Measurements from ENCODE around the gene GPBP1L1. TPM values are rescaled to one million over a fixed set of nuclear protein-coding genes. Genes with fewer than 3 reads are reported as not detected.
"Not testable (repeated sequence)": the region's sequence is repeated elsewhere in the genome, so short reads cannot be mapped to it uniquely, and the experiment has no call there.

The GPBP1L1 gene
- polyA plus RNA-seq, 3 donors from 2014 or later = 76.5 to 120 (median 78.4) TPM

DNA sequence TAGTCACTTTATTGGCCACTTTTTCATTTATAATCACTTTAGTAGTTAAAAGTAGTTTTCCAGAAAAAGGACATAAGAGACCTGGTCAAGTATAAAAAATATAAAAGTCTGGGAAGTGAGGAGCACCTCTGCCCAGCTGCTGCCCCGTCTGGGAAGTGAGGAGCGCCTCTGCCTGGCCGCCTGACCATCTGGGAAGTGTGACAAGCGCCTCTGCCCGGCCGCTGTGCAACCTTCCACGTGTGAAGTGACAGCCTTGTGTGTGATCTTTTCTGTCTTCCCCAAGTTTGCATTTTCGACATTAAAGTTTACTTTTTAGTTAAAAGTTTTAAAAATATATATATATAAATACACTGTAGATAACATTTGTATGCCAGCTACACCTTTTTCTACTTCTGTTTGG, 7.5 kb upstream of the GPBP1L1 start:
- H3K27me3 Mint-ChIP-seq (ENCODE audit: low read depth in 3 of 3); H3K9me3 Mint-ChIP-seq; DNase-seq; H3K4me3 Mint-ChIP-seq: not testable (repeated sequence)
- Mint-ChIP-seq H3K36me3 (peaks cover 0 to 17% (median 4%) of the 10 kb centered on the region in 3 donors), H3K27ac (peak overlapping the region in 1 of 6 donors; percentile 73), H3K4me1 (peaks cover 2 to 14% of the 10 kb centered on the region in 2 donors)

DNA sequence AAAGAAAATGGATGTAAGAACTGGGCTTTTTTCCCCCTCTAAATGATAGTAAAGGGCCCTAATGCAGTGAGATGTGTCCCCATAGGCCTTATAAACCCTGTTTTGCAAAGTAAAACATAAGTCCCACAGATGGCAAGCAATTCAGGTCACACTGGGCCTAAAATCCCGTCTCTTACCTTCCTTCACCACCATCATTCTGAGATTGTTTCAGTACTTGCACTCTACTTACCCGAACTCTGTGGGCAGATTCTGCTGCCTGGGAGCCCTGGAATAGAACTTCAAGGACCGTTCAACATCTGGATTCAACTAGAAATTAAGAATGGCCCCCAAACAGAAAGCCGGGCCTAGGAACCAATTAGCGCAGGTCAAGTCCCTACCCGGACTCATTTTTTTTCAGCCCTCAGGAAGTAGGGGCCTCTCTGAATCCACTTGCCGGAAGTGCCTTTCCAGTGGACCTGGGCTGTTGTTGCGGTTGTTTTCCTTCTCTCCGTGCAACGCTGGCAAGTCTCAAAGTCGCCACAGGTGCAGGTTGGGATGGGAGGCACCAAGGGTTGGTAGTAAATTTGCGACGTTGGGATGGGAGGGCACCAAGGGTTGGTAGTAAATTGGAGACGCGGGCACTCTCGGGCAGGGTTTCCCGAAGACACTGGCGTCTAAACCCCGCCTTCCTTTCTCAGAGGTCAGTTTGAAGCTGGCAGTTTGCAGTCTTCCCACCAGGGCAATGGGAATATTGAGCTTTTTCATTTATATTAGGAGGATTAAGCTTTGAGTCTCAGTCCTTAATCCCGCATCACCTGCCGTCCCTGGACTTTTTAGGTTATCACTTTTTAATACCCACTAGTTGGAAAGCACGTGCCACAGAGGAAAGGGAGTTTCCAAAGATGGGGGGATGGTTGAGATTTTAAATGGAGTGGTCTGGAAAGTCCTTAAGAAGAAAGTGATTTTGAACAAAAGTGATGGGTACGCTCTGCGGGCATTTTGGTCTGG, 1.7 kb upstream of the GPBP1L1 start, which contains the start of gene TMEM69:
TSS of gene TMEM69 (plus strand) at position 428 of the 987 bp plus-strand sequence. CDS start 2,888 bp downstream, outside the sequence.
- Mint-ChIP-seq H3K27ac (peak within 1 kb of the TSS; percentile 99 to 100 (median 100)), H3K4me1 (peaks cover 36 to 58% of the 10 kb centered on the region in 2 donors), H3K36me3 (peaks cover 0 to 4% (median 0%) of the 10 kb centered on the region in 3 donors), H3K27me3 (ENCODE audit: low read depth in 3 of 3) (peaks cover 8 to 23% (median 21%) of the 10 kb centered on the region in 3 donors), H3K9me3 (no peaks in the 10 kb centered on the region), H3K4me3 (peak within 1 kb of the TSS; percentile 97 to 99 (median 97))
- DNase-seq = peak; percentile 84 to 86 (median 85)

- Mint-ChIP-seq H3K27ac (peak overlapping the region; percentile 99 to 100 (median 100)), H3K36me3 (peaks cover 0 to 4% (median 0%) of the 10 kb centered on the region in 3 donors), H3K4me1 (peaks cover 43 to 66% of the 10 kb centered on the region in 2 donors), H3K9me3 (no peaks in the 10 kb centered on the region), H3K27me3 (ENCODE audit: low read depth in 3 of 3) (peaks cover 8 to 23% (median 21%) of the 10 kb centered on the region in 3 donors), H3K4me3 (peak overlapping the region; percentile 97 to 99 (median 97))
- peak; percentile 96 to 97 (median 97) for DNase-seq
Measured at GRCh38 chr1:45687014-45687753, 851 bp upstream of the GPBP1L1 start.

GRCh38 chr1:45686015-45686287, 382 bp downstream of the GPBP1L1 start:
- Mint-ChIP-seq H3K27me3 (ENCODE audit: low read depth in 3 of 3) (peaks cover 8 to 23% (median 21%) of the 10 kb centered on the region in 3 donors), H3K9me3 (no peaks in the 10 kb centered on the region), H3K4me3 (peak overlapping the region; percentile 97 to 99 (median 97)), H3K4me1 (peaks cover 52 to 78% of the 10 kb centered on the region in 2 donors), H3K27ac (peak overlapping the region; percentile 99 to 100 (median 100)), H3K36me3 (peaks cover 0 to 2% (median 0%) of the 10 kb centered on the region in 3 donors)
- no peak for DNase-seq

DNA sequence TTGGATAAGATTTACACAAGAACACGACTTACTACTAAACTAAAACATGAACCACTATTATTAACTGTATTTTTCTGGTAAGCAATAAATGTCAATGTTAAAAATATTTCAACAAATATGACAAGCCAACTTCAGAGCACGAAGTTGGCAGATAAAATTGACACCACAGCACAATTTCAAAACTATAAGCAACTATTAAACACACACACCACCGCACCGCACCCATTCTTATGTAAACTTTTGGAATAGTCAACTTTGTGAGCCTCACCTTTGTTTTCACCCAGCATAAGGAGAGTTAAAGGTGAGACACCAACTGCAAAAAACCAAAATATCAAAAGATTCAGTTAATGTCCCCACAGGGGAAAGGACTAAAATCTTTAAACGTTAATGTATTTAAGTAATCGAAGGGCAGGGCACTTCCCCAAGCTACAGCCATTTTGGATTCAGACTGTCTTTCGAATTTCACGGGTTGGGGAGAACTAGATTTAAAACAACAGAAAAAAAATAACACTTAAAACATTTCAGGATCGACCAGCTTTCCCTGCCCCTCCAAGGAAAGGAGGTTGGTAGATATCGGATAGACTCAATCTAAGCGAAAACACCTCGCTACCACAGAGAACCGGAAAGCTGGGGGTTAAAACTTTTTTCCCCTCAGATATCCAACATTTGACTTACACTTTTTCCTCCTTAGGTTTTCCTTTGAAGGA, 872 bp downstream of the GPBP1L1 start:
- DNase-seq = no peak
- H3K36me3 Mint-ChIP-seq = no peaks in the 10 kb centered on the region
- peaks cover 57 to 78% of the 10 kb centered on the region in 2 donors for H3K4me1 Mint-ChIP-seq

DNA sequence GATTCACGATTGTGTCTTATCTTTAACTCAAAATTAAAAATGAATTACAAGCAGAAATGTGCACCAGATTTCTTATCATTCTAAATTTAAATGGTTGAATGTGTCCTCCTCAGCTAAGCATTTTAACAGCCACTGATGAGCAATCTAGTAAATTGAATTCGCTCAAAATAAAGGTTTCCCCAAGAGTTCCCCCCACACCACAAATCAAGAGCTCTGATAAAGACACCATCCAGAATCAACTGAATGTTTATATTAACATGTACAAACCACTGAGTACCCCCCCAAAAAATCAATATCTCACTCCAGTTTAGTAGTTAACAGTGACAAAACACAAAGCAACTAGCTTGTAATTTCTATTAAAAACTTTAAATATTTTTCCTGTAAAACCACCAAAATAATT, 1.9 kb downstream of the GPBP1L1 start:
- Mint-ChIP-seq H3K27me3 (ENCODE audit: low read depth in 3 of 3) (peaks cover 8 to 23% (median 21%) of the 10 kb centered on the region in 3 donors), H3K4me3 (peak overlapping the region; percentile 46 to 99 (median 97)), H3K36me3 (no peaks in the 10 kb centered on the region), H3K27ac (peak overlapping the region in 2 of 6 donors; percentile 49 to 100), H3K9me3 (no peaks in the 10 kb centered on the region), H3K4me1 (peaks cover 60 to 75% of the 10 kb centered on the region in 2 donors)
- no peak for DNase-seq

More for the DNA sequence above, 872 bp downstream of the GPBP1L1 start:
- H3K4me3 Mint-ChIP-seq = peak overlapping the region; percentile 97 to 99 (median 97)
- H3K27ac Mint-ChIP-seq = peak overlapping the region; percentile 99 to 100 (median 100)
- no peaks in the 10 kb centered on the region for H3K9me3 Mint-ChIP-seq
- peaks cover 8 to 23% (median 21%) of the 10 kb centered on the region in 3 donors for H3K27me3 Mint-ChIP-seq (ENCODE audit: low read depth in 3 of 3)

GRCh38 chr1:45682942-45683341, 3.4 kb downstream of the GPBP1L1 start:
- peak overlapping the region in 1 of 6 donors; percentile 49 for H3K27ac Mint-ChIP-seq
- H3K4me1 Mint-ChIP-seq = peaks cover 65 to 80% of the 10 kb centered on the region in 2 donors
- no peak overlapping the region for H3K4me3 Mint-ChIP-seq

DNA sequence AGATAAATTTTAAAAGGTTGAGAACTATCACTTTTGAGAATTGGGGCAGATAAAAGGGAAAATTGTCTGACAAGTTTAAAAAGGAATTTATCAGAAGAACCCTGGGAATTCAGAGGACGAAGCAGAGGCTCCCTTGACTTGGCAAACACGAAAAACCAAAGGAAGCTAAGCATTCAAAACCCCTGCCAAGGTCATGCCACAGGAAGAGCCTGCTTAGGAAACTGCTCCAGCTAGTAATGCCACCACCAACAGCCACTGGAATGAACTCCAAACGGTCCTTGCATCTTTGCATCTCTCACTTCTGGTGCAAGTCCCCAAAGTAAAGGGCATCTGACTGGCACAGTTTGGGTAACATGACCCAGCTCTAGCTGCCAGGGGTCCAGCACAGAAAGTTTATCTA, 7.2 kb downstream of the GPBP1L1 start:
- peak overlapping the region in 1 of 6 donors; percentile 39 for H3K27ac Mint-ChIP-seq
- no peak for DNase-seq
- no peaks in the 10 kb centered on the region for H3K9me3 Mint-ChIP-seq
- peaks cover 64 to 88% of the 10 kb centered on the region in 2 donors for H3K4me1 Mint-ChIP-seq
- H3K4me3 Mint-ChIP-seq = peak overlapping the region in 1 of 5 donors; percentile 29
- H3K27me3 Mint-ChIP-seq (ENCODE audit: low read depth in 3 of 3) = no peaks in the 10 kb centered on the region
- no peaks in the 10 kb centered on the region for H3K36me3 Mint-ChIP-seq

More at GRCh38 chr1:45682942-45683341, 3.4 kb downstream of the GPBP1L1 start:
- Mint-ChIP-seq H3K27me3 (ENCODE audit: low read depth in 3 of 3) (peaks cover 6 to 17% (median 13%) of the 10 kb centered on the region in 3 donors), H3K36me3 (no peaks in the 10 kb centered on the region), H3K9me3 (no peaks in the 10 kb centered on the region)
- DNase-seq = no peak

DNA sequence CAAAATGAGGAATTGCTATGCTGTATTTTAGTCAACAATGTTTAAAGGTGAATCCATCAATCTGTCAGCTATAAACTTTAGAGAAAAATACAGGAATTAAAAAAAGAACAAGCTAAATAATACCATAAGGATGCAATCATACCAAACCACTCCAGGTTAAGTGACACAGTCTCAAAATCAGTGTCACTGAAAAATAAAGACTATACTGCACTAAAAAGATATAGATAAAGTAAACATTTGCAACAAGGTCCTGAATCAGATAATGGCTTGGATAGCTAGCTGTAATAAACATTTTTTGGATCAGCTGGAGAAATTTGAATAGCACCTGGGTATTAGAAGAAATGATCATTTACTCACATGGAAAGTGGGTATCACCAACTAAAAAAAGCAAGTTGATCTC, 7.8 kb downstream of the GPBP1L1 start:
- Mint-ChIP-seq H3K4me3 (peak overlapping the region in 1 of 5 donors; percentile 1), H3K4me1 (peaks cover 68 to 88% of the 10 kb centered on the region in 2 donors), H3K27me3 (ENCODE audit: low read depth in 3 of 3) (no peaks in the 10 kb centered on the region), H3K9me3 (no peaks in the 10 kb centered on the region), H3K36me3 (no peaks in the 10 kb centered on the region), H3K27ac (no peak overlapping the region)
- no peak for DNase-seq

DNA sequence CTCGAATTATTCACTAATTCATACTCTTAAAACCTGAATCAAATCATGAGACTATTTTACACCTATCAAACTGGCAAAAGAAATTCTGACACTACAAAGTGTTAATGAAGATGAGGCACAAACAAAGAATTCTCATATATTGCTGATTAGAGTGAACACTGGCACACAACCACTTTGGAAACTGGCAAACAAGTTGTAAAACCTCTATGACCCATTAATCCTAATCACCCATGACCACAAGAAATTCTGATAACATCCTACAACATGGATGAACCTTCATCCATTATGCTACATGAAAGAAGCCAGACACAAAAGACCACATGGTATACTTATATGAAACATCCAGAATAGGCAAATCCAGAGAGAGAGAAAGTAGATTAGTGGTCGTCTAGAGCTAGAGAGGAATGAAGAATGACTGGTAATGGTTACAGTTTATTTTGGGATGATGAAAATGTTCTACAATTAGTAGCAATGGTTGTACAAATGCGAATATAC, 8.5 kb downstream of the GPBP1L1 start:
- Mint-ChIP-seq H3K9me3 (no peaks in the 10 kb centered on the region), H3K36me3 (no peaks in the 10 kb centered on the region), H3K27me3 (ENCODE audit: low read depth in 3 of 3) (no peaks in the 10 kb centered on the region), H3K4me1 (peaks cover 73 to 90% of the 10 kb centered on the region in 2 donors), H3K27ac (peak overlapping the region in 1 of 6 donors; percentile 40), H3K4me3 (peak overlapping the region in 1 of 5 donors; percentile 2)
- no peak for DNase-seq

DNA sequence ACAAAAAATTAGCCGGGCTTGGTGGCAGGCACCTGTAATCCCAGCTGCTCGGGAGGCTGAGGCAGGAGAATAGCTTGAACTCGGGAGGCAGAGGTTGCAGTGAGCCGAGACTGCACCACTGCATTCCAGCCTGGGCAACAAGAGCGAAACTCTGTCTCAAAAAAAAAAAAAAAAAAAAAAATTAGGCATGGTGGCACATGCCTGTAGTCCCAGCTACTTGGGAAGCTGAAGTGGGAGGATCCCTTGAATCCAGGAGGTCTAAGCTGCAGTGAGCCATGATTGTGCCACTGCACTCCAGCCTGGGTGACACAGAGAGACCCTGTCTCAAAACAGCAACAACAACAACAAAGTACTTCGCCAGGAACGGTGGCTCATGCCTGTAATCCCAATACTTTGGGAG, 9.8 kb downstream of the GPBP1L1 start:
- H3K27ac Mint-ChIP-seq = peak overlapping the region in 1 of 6 donors; percentile 25
- peaks cover 66 to 84% of the 10 kb centered on the region in 2 donors for H3K4me1 Mint-ChIP-seq
- H3K27me3 Mint-ChIP-seq (ENCODE audit: low read depth in 3 of 3); H3K4me3 Mint-ChIP-seq; H3K9me3 Mint-ChIP-seq; H3K36me3 Mint-ChIP-seq; DNase-seq: not testable (repeated sequence)

DNA sequence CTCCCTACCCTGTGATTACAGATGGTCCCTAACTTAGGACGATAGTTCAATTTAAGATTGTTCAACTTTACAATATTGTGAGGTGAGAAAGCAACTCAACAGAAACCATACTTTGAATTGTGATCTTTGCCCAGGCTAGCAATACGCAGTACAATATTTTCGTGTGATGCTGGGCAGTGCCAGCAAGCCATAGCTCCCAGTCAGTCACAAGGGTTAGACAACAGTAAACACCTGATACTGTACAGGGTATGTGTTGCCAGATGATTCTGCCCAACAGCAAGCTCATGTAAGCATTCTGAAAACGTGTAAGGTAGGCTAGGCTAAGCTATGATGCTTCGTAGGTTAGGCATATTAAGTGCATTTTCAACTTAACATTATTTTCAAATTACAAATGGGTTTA, 11.9 kb downstream of the GPBP1L1 start:
- Mint-ChIP-seq H3K27me3 (ENCODE audit: low read depth in 3 of 3) (no peaks in the 10 kb centered on the region), H3K27ac (no peak overlapping the region), H3K9me3 (no peaks in the 10 kb centered on the region), H3K4me1 (peaks cover 64 to 86% of the 10 kb centered on the region in 2 donors), H3K36me3 (no peaks in the 10 kb centered on the region), H3K4me3 (no peak overlapping the region)
- DNase-seq = no peak

- H3K27me3 Mint-ChIP-seq (ENCODE audit: low read depth in 3 of 3) = no peaks in the 10 kb centered on the region
- H3K27ac Mint-ChIP-seq = no peak overlapping the region
- H3K4me1 Mint-ChIP-seq = peaks cover 62 to 86% of the 10 kb centered on the region in 2 donors
- no peaks in the 10 kb centered on the region for H3K9me3 Mint-ChIP-seq
- H3K36me3 Mint-ChIP-seq = no peaks in the 10 kb centered on the region
- DNase-seq = no peak
- H3K4me3 Mint-ChIP-seq = no peak overlapping the region
Measured at GRCh38 chr1:45673956-45674355, 12.4 kb downstream of the GPBP1L1 start.

Measured in immature natural killer cell (primary cell).